Neural cell (in vitro differentiated cells): ENCODE measurements around the gene PARP12. TPM values are rescaled to one million over a fixed set of nuclear protein-coding genes. Genes with fewer than 3 reads are reported as not detected.

Experiments used
- H2AFZ ChIP-seq: fragments of 200-600, 300-800 bp; sonication (generic), shearing (Covaris generic); 2 replicates; pipeline ENCODE4 v1.6.0; 2014; ENCODE audit warnings: low read depth, mild to moderate bottlenecking, antibody characterized with exemption, low read length, moderate library complexity
- H3F3A ChIP-seq: fragments of 200-600 bp; shearing (Covaris generic); 2 replicates; pipeline ENCODE4 v1.6.1; 2016; ENCODE audit warnings: mild to moderate bottlenecking, moderate library complexity, mixed read lengths, antibody characterized with exemption, low read length; ENCODE audit not compliant: insufficient read depth, poor library complexity, severe bottlenecking
- H3K27ac ChIP-seq: fragments of 200-600, 300-800 bp; sonication (generic), shearing (Covaris generic); 2 replicates; pipeline ENCODE4 v1.5.1; 2014; ENCODE audit warnings: mild to moderate bottlenecking, low read length, moderate library complexity
- H3K27me3 ChIP-seq: fragments of 300-800, 200-600 bp; sonication (generic), shearing (Covaris generic); 2 replicates; pipeline ENCODE4 v1.6.0; 2014; ENCODE audit warnings: mild to moderate bottlenecking, low read depth, low read length, moderate library complexity; ENCODE audit not compliant: insufficient read depth
- H3K36me3 ChIP-seq: fragments of 300-800, 200-600 bp; sonication (generic), shearing (Covaris generic); 2 replicates; pipeline ENCODE4 v1.5.1; 2014; ENCODE audit warnings: mild to moderate bottlenecking, antibody characterized with exemption, low read length, moderate library complexity; ENCODE audit not compliant: insufficient read depth
- H3K4me2 ChIP-seq: fragments of 300-800, 200-600 bp; sonication (generic), shearing (Covaris generic); 2 replicates; pipeline ENCODE4 v1.6.0; 2014; ENCODE audit warnings: mild to moderate bottlenecking, low read length
- H3K4me3 ChIP-seq: fragments of 300-800, 200-600 bp; sonication (generic), shearing (Covaris generic); 2 replicates; pipeline ENCODE4 v1.5.1; 2014; ENCODE audit warnings: mild to moderate bottlenecking, low read length, moderate library complexity
- H3K79me2 ChIP-seq: fragments of 200-600 bp; shearing (Covaris generic); replicated peaks from 2 replicates; pipeline ENCODE4 v1.6.0; 2014; ENCODE audit warnings: mild to moderate bottlenecking, low read length, moderate library complexity; ENCODE audit not compliant: insufficient read depth
- H3K9ac ChIP-seq: fragments of 300-800, 200-600 bp; sonication (generic), shearing (Covaris generic); 2 replicates; pipeline ENCODE4 v1.6.1; 2016; ENCODE audit warnings: mild to moderate bottlenecking, low read length, mixed read lengths
- H3K9me2 ChIP-seq: fragments of 200-600 bp; shearing (Covaris generic); 2 replicates; pipeline ENCODE4 v1.6.1; 2016; ENCODE audit warnings: mild to moderate bottlenecking, low read length, mixed read lengths; ENCODE audit not compliant: insufficient read depth
- H3K9me3 ChIP-seq: fragments of 200-600, 300-800 bp; sonication (generic), shearing (Covaris generic); 2 replicates; pipeline ENCODE4 v1.6.1; 2016; ENCODE audit warnings: mild to moderate bottlenecking, mixed run types, low read length, moderate library complexity, mixed read lengths
- H4K20me1 ChIP-seq: fragments of 200-600 bp; shearing (Covaris generic); 2 replicates; pipeline ENCODE4 v1.6.1; 2016; ENCODE audit warnings: mild to moderate bottlenecking, mixed run types; ENCODE audit not compliant: insufficient read depth
- CTCF ChIP-seq: fragments of 450-650 bp; IDR thresholded peaks from 2 replicates; pipeline ENCODE4 v1.5.1; 2014; ENCODE audit warnings: antibody characterized with exemption, mild to moderate bottlenecking, moderate library complexity; ENCODE audit not compliant: poor library complexity, severe bottlenecking
- EP300 ChIP-seq: fragments of 450-650 bp; conservative IDR thresholded peaks from 2 replicates; pipeline ENCODE4 v1.6.1; 2014; ENCODE audit warnings: antibody characterized with exemption, mild to moderate bottlenecking, moderate library complexity; ENCODE audit not compliant: poor library complexity, severe bottlenecking
- EZH2 ChIP-seq: fragments of 200-600, 300-800 bp; shearing (Covaris generic), sonication (generic); IDR thresholded peaks from 2 replicates; pipeline ENCODE4 v1.6.1; 2014; ENCODE audit warnings: antibody characterized with exemption, low read length, borderline replicate concordance, mild to moderate bottlenecking; ENCODE audit not compliant: insufficient read depth, poor library complexity, severe bottlenecking
- MXI1 ChIP-seq: fragments of 450-650 bp; conservative IDR thresholded peaks from 2 replicates; pipeline ENCODE4 v1.6.1; 2014; ENCODE audit warnings: antibody characterized with exemption, mild to moderate bottlenecking; ENCODE audit not compliant: poor library complexity, severe bottlenecking
- POLR2AphosphoS5 ChIP-seq: IDR thresholded peaks from 2 replicates; pipeline ENCODE4 v1.6.1; 2012
- RAD21 ChIP-seq: fragments of 450-650 bp; conservative IDR thresholded peaks from 2 replicates; pipeline ENCODE4 v1.6.1; 2014; ENCODE audit warnings: antibody characterized with exemption, mild to moderate bottlenecking, moderate library complexity
- REST ChIP-seq: IDR thresholded peaks from 2 replicates; pipeline ENCODE4 v1.6.1; 2012; ENCODE audit warnings: borderline replicate concordance
- SMC3 ChIP-seq: fragments of 450-650 bp; conservative IDR thresholded peaks from 2 replicates; pipeline ENCODE4 v1.6.1; 2014; ENCODE audit warnings: antibody characterized with exemption, mild to moderate bottlenecking, moderate library complexity; ENCODE audit not compliant: poor library complexity
- TAF1 ChIP-seq: IDR thresholded peaks from 2 replicates; pipeline ENCODE4 v1.6.1; 2012; ENCODE audit warnings: low read depth
- polyA plus RNA-seq: library from polyadenylated mRNA; depleted of rRNA; stranded (reverse); fragments of >200 nt; gene quantifications from 2 replicates; pipeline ENCODE4 v1.2.3, GENCODE V29; 2014

PARP12 gene
- polyA plus RNA-seq, 1 donor from 2014 or later, result not detected

GRCh38 chr7:140080919-140081318 lies 18.2 kb upstream of the PARP12 start:
- no peak for TF ChIP-seq EP300
- TF ChIP-seq REST, result no peak
- no peak for TF ChIP-seq MXI1
- no peak for TF ChIP-seq EZH2
- TF ChIP-seq RAD21, result no peak
- no peak for TF ChIP-seq TAF1
- no peak for TF ChIP-seq CTCF
- no peak for TF ChIP-seq POLR2AphosphoS5
- no peak for TF ChIP-seq SMC3
- Histone ChIP-seq H3K36me3 (no peaks in the 10 kb centered on the region), H3K9me3 (no peaks in the 10 kb centered on the region), H3K4me2 (no peak overlapping the region), H2AFZ (no peak overlapping the region), H3K4me3 (no peak overlapping the region), H3K27ac (no peak overlapping the region), H3K79me2 (no peaks in the 10 kb centered on the region), H3F3A (no peaks in the 10 kb centered on the region), H4K20me1 (no peaks in the 10 kb centered on the region), H3K27me3 (no peaks in the 10 kb centered on the region), H3K9ac (no peak overlapping the region), H3K9me2 (no peaks in the 10 kb centered on the region)

DNA sequence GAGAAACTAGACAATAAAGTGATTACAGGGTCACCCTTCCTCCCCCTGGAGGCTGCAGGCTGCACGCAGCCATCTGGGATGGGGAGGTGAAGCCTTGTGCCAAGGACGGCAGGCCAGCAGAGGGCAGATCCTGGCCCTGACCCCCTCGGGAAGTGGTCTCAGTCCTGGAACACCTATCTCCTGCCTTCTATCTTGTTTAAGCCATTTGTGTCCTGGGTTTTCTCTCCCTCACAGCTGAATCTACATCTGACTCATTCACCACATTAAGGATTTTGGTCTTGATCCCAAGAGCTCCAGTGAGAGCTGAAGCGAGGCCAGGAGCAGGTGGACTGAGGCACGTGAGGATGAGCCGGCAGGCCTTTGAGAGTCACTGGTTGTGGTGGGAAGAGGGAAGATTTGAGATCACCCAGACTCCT lies 16.4 kb upstream of the PARP12 start:
- H3K36me3 ChIP-seq, result no peaks in the 10 kb centered on the region
- H3K27me3 ChIP-seq, result no peaks in the 10 kb centered on the region
- no peaks in the 10 kb centered on the region for H3K9me3 ChIP-seq
- TF ChIP-seq POLR2AphosphoS5 (no peak), TAF1 (no peak), RAD21 (no peak), REST (no peak), CTCF (no peak), EP300 (no peak), MXI1 (no peak), EZH2 (no peak), SMC3 (no peak)
- no peak overlapping the region for H3K27ac ChIP-seq
- no peak overlapping the region for H3K4me3 ChIP-seq
- no peak overlapping the region for H2AFZ ChIP-seq
- H3K4me2 ChIP-seq, result no peak overlapping the region
- H3K9ac ChIP-seq, result no peak overlapping the region
- H3K9me2 ChIP-seq, result no peaks in the 10 kb centered on the region
- no peaks in the 10 kb centered on the region for H3K79me2 ChIP-seq
- no peaks in the 10 kb centered on the region for H4K20me1 ChIP-seq
- H3F3A ChIP-seq, result no peaks in the 10 kb centered on the region
